EH (cell line): Measurements from ENCODE around the gene SDS.
A peak's percentile ranks its signal among the peaks of the same experiment; 100 is the strongest.
"Not testable (repeated sequence)": the region's sequence is repeated elsewhere in the genome, so short reads cannot be mapped to it uniquely, and the experiment has no call there.

Source experiments
- DNase-seq: peaks from one replicate; pipeline ENCODE4 v3.0.0-alpha.2; 2015; ENCODE audit warnings: low read depth

The SDS gene

GRCh38 chr12:113374823-113375428 is 28.8 kb downstream of the SDS start:
- DNase-seq: no peak

- no peak for DNase-seq
Measured at GRCh38 chr12:113373969-113374368, 29.7 kb downstream of the SDS start.

GRCh38 chr12:113373440-113373839 is 30.2 kb downstream of the SDS start:
- no peak for DNase-seq

GRCh38 chr12:113372371-113372770 is 31.3 kb downstream of the SDS start:
- no peak for DNase-seq

- no peak for DNase-seq
Measured at GRCh38 chr12:113371808-113372207, 31.9 kb downstream of the SDS start.

- DNase-seq: no peak
Measured at GRCh38 chr12:113370923-113371682, 32.6 kb downstream of the SDS start.

- DNase-seq: no peak
Measured at GRCh38 chr12:113369391-113369985, 34.2 kb downstream of the SDS start.

- DNase-seq: no peak
Measured at GRCh38 chr12:113368331-113368730, 35.4 kb downstream of the SDS start.

- DNase-seq: peak; percentile 51
Measured at GRCh38 chr12:113366827-113367226, 36.9 kb downstream of the SDS start.

- no peak for DNase-seq
Measured at GRCh38 chr12:113365639-113366395, 37.9 kb downstream of the SDS start.

GRCh38 chr12:113364698-113365097 is 39.0 kb downstream of the SDS start:
- DNase-seq: no peak

- DNase-seq: no peak
Measured at GRCh38 chr12:113361574-113362370, 41.9 kb downstream of the SDS start.

GRCh38 chr12:113359939-113360748 is 43.5 kb downstream of the SDS start:
- peak; percentile 30 for DNase-seq

- peak; percentile 57 for DNase-seq
Measured at GRCh38 chr12:113359133-113359938, 44.4 kb downstream of the SDS start.

- DNase-seq: peak; percentile 93
Measured at GRCh38 chr12:113358381-113359132, 45.1 kb downstream of the SDS start, which contains the start of gene PLBD2. PLBD2 (plus strand) TSS chr12:113358587; CDS start chr12:113358601, 14 bp downstream.

GRCh38 chr12:113354192-113354591 is 49.5 kb downstream of the SDS start:
- DNase-seq: not testable (repeated sequence)

- no peak for DNase-seq
Measured at GRCh38 chr12:113351089-113351488, 52.6 kb downstream of the SDS start.

- no peak for DNase-seq
Measured at GRCh38 chr12:113348849-113349536, 54.7 kb downstream of the SDS start.

- no peak for DNase-seq
Measured at GRCh38 chr12:113347892-113348291, 55.8 kb downstream of the SDS start.
